Gastroesophageal sphincter (tissue), 3 donors: Measurements from ENCODE around the gene CRYAB.

ENCODE experiments used
- CTCF ChIP-seq, 4 experiments: fragments of 200-600 bp in 2 of 4; fragments of 450-650 bp in 2 of 4; sonication (generic) in 1 of 4; IDR thresholded peaks; one replicate each; pipeline ENCODE4 v1.5.1; 2017 to 2019; ENCODE audit warnings: antibody characterized with exemption in 4 of 4, mild to moderate bottlenecking in 2 of 4, moderate library complexity in 2 of 4
- POLR2A ChIP-seq, 2 donors: fragments of 450-650 bp; IDR thresholded peaks; one replicate each; pipeline ENCODE4 v1.6.1; 2017; ENCODE audit warnings: antibody characterized with exemption in 2 of 2, mild to moderate bottlenecking in 2 of 2, moderate library complexity in 1 of 2

GRCh38 chr11:111951565-111951964, 40.0 kb upstream of the CRYAB start:
- TF ChIP-seq CTCF (IDR thresholded peaks at IDR 0.05), result no peak
- no peak for TF ChIP-seq POLR2A (IDR thresholded peaks at IDR 0.05)
